K562 (cell line): ENCODE data around the gene P4HB. TPM values are rescaled to one million over a fixed set of nuclear protein-coding genes. Genes with fewer than 3 reads are reported as not detected.

Source experiments
- CHD7 ChIP-seq: fragments of 200-600 bp; sonication (generic); IDR thresholded peaks from one replicate; pipeline ENCODE4 v1.6.1; 2012; ENCODE audit warnings: mild to moderate bottlenecking, low read depth, low read length, inconsistent platforms
- E2F8 ChIP-seq: fragments of 450-650 bp; IDR thresholded peaks from 2 replicates; pipeline ENCODE4 v1.7.1; 2018; ENCODE audit warnings: mild to moderate bottlenecking, low read depth; ENCODE audit not compliant: partially characterized antibody
- PYGO2 ChIP-seq: fragments of 450-650 bp; IDR thresholded peaks from 2 replicates; pipeline ENCODE4 v1.6.1; 2016; ENCODE audit warnings: mild to moderate bottlenecking, missing genetic modification characterization, moderate library complexity, missing compliant biosample characterization
- RBBP5 ChIP-seq: fragments of 200-600 bp; sonication (generic); IDR thresholded peaks from 2 replicates; pipeline ENCODE4 v1.6.1; 2012; ENCODE audit warnings: borderline replicate concordance, mild to moderate bottlenecking, low read length, control low read depth, inconsistent platforms; ENCODE audit not compliant: insufficient read depth, poor library complexity, severe bottlenecking
- SMAD2 ChIP-seq: fragments of 150-350 bp; IDR thresholded peaks from 2 replicates; pipeline ENCODE4 v1.6.1; 2014; ENCODE audit warnings: low read depth, mild to moderate bottlenecking, low read length
- SMC3 ChIP-seq: conservative IDR thresholded peaks from 2 replicates; pipeline ENCODE4 v1.6.1; 2011; ENCODE audit warnings: low read depth, low read length, improper control_type of control experiment; ENCODE audit not compliant: insufficient read depth
- XRCC4 ChIP-seq: IDR thresholded peaks from one replicate; pipeline ENCODE4 v1.6.1; 2011; ENCODE audit not compliant: insufficient read depth, insufficient read length; ENCODE audit errors: extremely low read depth
- ZKSCAN8 ChIP-seq: fragments of 200-800 bp; sonication (Bioruptor generic); IDR thresholded peaks from 2 replicates; pipeline ENCODE4 v1.6.1; 2016; ENCODE audit warnings: missing genetic modification characterization, missing compliant biosample characterization
- ZNF830 ChIP-seq: fragments of 250-450 bp; sonication (Bioruptor Pico); IDR thresholded peaks from 2 replicates; pipeline ENCODE4 v1.5.0; 2021; ENCODE audit warnings: mild to moderate bottlenecking
- polyA plus RNA-seq, 8 experiments: library from polyadenylated mRNA; depleted of rRNA in 4 of 8; stranded (reverse) in 5 of 8; unstranded in 3 of 8; fragments of >200 nt; fragmentation: Nextera tagmentation in 2 of 8; fragmentation: Illumina TruSeq in 1 of 8; extraction: Ambion mirVana in 2 of 8; extraction: Trizol in 1 of 8; gene quantifications; 2 replicates each; pipeline versions ENCODE4 v1.2.1 to v1.2.3, GENCODE V29; 2011 to 2014; ENCODE audit warnings: inconsistent platforms in 1 of 8, missing spikeins in 1 of 8
- total RNA-seq, 7 experiments: library from RNA; depleted of rRNA in 6 of 7; stranded (reverse); fragments of >200 nt in 6 of 7; fragmentation: Illumina TruSeq in 2 of 7; extraction: Trizol in 2 of 7; gene quantifications; 2 replicates each; pipeline versions ENCODE4 v1.2.1 to v1.2.3, GENCODE V29; 2011 to 2021; ENCODE audit warnings: low replicate concordance in 1 of 7

The P4HB gene
- total and polyA plus RNA-seq, 9 of the 15 experiments (the other 6 are each of a cell fraction or from before 2014, with no cell fraction given), result 4.4 to 645 (median 325) TPM

- TF ChIP-seq CHD7 (peak; percentile 70), RBBP5 (no peak), PYGO2 (tag) (no peak), ZKSCAN8 (CRISPR knock-in tag) (no peak), SMC3 (no peak), ZNF830 (CRISPR knock-in tag) (0 out of 2 replicates have a peak, but pooled peaks have one; percentile 35), SMAD2 (no peak), E2F8 (no peak), XRCC4 (no peak)
Observed at GRCh38 chr17:81866440-81867169, 6.3 kb upstream of the P4HB start (continued).
